Activated CD8-positive, alpha-beta memory T cell treated with anti-CD3 and anti-CD28 coated beads, Interleukin-2, amount 50 U/mL, for 24 hours (primary cell): ENCODE data around the gene ANKS6.

ENCODE experiments used
- DNase-seq: peaks from one replicate; pipeline ENCODE4 v3.0.0-alpha.2; 2020; ENCODE audit errors: extremely low read depth

Gene ANKS6

DNA sequence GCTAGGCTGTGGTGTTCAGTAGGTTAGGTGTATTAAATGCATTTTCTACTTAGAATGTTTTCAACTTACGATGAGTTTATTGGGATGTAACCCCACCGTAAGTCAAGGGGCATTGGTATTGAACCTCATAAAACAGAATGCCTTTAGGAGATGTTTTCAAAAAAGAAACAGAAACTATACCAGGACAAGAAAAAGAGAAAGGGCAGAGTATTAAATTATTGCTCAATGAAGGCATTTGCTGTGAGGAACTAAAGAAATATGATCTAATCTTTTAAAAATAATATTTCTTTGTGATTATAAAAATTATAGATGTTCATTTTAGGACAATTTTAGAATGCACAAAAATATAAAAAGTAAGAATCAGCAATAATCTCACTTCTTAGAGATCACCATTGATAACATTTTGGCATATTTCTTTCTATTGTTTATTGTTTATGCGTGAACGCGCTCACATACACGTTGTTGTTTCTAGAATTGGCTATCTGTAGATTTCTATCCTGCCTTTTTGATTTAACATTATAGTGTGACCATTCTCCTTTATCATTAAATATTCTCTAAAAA is 19.1 kb upstream of the ANKS6 start:
- no peak for DNase-seq

DNA sequence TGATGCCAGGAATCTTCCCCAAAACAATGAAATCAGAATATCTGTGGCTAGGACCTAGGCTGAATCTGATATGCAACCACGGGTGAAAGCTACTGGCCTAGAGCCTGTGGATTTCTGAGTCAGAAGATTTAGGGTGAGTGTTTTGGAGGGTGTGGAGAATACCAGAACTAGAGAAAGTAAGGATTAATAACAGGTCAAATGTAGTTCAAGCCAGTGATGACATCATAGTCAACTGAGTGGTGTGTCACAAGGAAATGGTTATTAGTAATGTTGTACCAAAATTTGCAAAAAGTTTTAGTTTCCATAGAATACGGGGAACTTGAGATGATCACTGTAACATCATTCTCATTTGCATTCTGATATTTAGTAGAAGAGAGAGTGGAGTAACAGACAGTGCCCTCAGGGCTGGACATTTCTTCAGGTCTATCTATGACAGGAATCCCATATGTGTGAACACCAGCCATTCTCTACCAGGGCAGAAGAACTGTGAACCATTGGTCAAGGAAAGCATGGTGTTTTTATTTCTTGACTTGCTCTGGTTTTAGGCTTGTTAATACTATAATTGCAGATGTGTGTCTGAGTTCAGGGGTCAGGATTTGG is 14.8 kb upstream of the ANKS6 start:
- no peak for DNase-seq

DNA sequence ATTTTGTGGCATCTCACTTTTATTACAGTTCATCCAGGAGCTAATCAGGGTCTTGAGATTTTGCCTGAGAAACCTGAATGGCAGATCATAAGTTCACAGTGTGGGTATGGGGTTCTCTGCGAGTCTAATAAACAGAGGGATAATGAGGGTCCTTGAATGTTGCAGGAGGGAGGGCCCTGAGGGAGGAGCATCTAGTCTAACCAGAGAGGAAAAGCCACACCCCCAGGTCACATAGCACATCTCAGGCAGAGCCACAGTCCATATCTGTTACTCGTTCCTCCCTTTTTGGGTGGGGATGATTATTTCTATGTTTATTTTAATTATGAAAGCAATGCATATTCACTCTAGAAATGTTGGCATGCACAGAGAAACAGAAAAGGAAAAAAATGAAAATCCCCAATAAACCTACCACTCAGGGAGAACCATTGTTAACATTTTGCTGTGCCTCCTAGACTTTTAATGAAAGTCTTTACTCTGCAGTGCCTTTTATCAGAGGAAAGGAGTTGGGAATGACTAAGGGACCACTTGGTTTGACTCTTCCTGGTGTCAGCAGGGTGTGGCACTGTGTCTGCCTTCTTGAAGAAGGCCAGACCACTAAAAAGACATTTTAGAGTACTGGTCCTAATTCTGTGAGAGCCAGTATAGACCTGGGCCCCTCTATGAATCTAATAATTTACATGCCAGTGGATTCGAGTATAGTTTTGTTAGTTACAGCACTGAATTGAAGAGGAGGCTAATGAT is 13.9 kb upstream of the ANKS6 start:
- DNase-seq, result no peak

DNA sequence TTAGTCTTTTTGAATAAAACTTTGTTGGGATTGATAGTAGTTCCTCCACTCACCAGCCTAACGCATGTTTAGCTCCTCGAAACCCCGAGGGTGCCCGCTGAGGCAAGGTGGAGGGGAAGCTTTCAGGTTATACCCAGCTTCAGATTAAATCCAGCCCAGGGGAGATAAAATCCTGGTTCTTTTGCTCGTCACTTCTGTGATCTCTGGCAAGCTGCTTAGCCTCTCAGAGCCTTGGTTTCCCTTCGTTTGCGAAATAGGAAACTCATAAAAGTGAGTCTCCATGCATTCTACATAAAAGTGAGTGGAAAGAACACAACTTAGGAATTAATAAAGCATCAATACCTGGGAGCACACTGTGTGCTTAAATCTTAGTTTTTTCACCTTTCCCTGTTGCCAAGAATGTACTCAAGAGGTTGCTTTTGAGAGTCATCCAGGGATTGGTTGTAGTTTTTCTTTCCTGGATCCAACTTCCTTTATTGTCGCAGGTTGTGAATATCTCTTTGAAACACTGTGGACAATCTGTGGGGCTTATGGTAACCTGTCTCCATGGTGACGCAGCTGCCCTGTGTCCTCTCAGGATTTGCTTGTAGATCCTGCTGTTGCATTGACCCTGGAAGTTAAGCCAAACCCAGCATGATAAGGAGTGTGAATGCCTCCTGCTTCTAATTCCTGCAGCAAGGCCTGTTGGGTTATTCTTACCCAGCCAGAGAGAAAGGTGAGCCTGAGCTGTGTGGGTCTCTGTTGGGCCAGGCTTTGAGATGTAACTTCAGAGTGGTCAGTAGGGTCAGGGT is 13.2 kb upstream of the ANKS6 start:
- DNase-seq, result no peak

DNA sequence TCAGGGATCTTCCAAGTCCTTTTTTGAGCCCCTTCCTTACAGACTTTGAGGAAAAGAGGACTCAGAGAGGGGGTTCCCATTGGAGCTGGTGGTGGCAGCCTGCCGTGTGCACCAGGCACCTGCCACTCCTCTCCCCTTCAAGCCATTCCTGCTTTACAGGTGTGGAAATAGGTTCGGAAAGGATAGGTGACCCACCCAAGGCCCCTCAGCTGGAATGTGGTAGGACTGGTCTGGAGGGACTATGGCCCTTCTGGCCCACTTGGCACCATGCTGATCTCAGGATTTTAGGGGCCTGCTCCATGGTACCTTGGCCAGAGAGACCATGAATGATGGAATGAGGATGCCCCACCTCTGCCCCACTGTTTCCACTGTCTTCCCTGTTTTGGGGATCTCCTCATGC is 12.5 kb upstream of the ANKS6 start:
- DNase-seq, result no peak

DNA sequence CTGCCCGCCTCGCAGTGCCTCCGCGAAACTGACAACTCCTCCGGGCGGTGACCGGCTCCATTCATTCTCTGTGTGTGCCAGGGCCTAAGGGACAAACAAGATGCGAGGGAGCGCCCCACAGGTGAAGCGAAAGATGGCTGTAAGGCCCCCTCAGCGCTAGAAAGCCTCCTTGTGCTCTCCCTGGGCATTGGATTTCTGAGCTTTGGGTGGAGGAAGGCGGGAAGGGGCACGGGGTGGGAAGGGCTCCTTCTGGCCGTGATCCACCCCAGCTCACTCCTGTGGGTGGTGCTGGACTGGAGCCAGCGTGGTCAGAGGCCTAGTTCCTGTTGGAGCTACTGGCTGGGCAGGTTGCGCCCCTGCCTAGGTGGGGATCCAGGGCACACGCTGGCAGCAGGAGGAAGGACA is 12.1 kb upstream of the ANKS6 start:
- DNase-seq, result no peak

DNA sequence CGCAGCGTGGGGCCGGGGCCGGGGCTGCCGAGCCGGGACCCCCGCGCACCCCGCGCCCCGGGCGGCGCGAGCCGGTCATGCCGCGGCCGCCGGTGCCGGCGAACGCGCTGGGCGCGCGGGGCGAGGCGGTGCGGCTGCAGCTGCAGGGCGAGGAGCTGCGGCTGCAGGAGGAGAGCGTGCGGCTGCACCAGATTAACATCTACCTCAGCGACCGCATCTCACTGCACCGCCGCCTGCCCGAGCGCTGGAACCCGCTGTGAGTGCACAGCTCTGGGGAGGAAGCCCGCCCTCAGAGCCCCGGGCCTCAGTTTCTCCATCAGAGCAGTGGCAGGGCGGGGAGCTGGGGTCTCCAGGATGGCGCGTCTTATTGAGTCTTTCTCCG is 11.4 kb upstream of the ANKS6 start:
- DNase-seq, result no peak

DNA sequence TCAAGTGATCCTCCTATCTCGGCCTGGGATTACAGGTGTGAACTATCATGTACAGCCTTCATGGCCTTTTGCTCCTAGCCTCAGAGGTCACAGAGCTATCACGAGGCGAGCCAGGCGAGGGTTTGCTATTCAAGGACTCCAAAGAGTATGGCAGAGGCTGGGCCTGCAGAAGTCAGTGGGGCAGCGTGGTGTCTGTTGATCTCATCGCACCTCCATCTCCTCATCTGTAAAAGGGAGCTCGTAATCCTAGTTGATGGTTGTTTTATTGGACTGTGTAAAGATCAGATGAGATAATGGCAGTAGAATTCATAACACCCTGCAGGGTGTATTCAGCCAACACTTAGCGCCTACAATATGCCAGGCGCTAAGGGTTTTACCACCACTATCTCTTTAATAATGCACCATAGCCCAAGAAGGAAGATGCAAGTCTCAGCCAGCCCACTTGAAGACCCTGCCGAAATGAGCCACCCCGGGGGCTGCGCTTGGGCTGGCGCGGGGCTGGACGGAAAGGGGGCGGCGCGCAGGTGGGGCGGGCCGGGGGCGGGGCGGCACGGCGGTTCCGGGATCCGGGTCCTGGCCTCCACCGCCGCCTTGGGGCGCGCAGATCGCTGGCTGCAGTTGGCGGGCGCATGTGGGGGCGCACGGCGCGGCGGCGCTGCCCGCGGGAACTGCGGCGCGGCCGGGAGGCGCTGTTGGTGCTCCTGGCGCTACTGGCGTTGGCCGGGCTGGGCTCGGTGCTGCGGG is 10.9 kb upstream of the ANKS6 start, which contains the start of gene GALNT12:
TSS of gene GALNT12 (plus strand) at position 601 of the 744 bp plus-strand sequence. CDS start at position 630, 29 bp downstream.
- no peak for DNase-seq

DNA sequence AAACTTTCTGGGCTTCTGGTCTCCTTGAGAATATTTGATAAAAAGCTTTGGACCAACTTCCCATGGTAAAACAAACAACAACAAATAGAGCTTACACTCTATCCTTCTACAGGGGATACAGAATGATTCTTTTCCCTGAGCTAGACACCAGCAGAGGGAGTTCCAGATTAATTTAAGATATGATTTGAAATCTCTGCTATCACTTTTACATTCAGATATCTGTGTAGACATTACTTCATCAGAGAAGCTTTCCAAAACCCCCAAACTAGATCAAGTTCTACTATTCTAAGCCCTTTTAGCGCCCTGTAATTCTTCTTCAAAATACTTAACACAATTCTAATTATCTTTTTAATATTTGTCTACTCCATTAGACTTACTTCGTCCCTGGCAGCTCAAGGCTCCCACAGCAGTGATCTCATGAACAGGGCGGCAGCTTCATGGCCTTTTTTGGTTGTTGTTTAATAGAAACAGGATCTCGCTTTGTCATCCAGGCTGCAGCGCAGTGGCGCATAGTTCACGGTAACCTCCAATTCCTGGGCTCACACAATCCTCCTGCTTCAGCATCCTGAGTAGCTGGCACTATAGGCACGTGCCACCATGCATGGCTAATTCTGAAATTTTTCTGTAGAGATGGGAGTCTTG is 10.2 kb upstream of the ANKS6 start:
- no peak for DNase-seq

DNA sequence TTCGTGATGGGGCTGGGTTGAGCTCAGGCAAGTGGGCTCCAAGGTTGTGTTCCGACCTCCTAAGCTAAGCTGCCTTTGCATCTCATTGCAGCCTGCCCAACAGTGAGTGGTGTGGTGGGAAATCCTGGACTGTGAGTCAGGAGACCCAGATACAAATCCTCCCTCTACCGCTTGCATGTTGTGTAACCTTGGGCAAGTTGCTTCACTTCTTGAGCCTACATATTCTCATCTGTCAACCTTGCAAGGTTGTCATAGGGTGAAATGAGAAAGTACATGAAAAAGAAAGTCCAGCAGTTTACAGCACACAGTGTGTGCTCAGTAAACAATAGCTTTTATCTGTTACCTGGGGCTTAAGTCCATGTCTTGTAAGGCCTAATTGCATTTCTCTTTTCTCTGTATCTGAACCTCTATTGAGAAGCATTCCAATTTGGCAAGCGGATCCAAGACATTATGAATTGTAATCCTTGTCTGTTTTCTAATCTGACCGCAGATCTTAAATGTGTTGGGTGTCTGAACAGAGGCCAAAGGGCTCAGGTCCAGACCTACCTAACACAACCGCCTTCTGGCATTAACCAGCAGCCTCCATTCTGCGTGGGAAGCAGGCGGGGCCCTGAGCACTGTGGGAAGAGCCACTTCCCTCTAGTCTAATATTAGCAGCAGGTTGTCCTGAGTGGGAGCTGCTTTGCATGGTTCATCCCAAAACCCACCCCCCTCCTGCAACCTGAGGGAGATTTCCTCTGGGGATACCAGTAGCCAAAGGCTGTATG is 9.3 kb upstream of the ANKS6 start:
- no peak for DNase-seq

DNA sequence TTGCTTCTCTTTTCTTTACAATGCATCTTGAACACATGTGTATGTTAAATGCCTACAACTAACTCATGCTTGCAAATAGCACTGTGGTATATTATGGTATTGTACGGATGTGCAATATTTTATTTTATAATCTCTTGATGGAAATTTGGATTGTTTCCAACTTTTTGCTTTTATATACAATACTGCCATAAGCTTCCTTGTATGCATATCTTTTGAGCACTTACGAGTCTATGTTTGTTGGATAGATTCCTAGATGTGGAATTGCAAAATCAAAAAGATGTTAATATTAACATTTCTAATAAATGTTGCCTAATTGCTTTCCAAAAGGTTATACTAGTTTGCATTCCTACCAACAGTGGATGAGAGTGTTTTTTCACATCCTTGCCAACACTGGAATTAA is 7.7 kb upstream of the ANKS6 start:
- no peak for DNase-seq

DNA sequence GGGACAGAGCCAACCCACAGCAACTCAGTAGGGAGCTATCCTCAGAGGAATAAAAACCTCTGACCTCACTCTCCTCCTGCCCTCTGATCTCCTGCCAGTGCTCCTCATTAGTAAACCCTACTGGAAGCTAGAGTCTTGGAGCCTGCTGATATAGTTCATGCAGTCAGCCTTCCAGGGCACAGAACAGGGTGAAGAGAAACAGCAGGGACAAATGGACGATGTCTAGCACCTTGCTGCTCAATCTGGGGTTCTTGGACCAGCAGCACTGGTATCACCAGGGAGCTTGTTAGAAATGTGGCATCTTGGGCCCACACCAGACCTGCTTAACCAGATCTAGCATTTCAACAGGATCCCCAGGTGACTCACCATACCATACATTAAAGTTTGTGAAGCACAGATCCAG is 5.6 kb upstream of the ANKS6 start:
- DNase-seq, result no peak

DNA sequence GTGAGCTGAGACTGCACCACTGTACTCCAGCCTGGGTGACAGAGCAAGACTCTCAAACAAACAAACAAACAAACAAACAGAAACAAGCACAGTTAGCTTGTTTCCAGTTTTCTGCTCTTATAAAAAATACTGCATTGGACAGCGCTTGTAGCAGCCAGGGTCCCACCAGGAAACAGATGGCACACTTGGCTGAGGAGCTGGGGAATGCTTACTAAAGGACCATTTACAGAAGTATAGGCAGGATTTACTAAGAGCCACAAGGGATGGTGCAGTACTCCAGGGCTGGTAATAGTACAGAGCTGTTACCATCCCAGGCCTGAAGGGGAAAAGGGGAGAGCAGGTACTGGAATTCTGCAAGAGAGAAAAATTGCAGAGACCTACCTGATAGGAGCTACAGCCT is 5.2 kb upstream of the ANKS6 start:
- no peak for DNase-seq

DNA sequence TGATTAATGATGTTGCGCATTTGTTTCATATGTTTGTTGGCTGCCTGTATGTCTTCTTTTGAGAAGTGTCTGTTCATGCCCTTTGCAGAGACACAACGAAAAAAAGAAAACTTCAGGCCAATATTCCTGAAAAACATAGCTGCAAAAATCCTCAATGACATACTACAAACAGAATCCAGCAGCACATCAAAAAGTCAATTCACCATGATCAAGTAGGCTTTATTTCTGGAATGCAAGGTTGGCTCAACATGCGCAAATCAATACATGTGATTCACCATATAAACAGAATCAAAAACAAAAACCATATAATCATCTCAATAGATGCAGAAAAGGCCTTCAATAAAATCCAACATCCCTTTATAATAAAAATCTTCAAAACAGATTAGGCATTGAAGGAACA is 1.9 kb upstream of the ANKS6 start:
- no peak for DNase-seq

DNA sequence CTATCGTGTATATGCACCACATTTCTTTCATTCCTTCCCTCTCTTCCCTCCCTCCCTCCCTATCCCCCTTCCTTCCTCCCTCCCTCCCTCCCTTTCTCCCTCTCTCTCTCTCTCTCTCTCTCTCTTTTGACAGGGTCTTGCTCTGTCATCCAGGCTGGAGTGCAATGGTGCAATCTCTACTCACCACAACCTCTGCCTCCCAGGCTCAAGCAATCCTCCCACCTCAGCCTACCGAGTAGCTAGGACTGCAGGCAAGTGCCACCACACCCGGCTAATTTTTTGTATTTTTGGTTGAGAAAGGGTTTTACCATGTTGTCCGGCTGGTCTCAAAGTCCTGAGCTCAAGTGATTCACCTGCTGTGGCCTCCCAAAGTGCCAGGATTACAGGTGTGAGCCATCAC is 1.1 kb upstream of the ANKS6 start:
- DNase-seq, result no peak

DNA sequence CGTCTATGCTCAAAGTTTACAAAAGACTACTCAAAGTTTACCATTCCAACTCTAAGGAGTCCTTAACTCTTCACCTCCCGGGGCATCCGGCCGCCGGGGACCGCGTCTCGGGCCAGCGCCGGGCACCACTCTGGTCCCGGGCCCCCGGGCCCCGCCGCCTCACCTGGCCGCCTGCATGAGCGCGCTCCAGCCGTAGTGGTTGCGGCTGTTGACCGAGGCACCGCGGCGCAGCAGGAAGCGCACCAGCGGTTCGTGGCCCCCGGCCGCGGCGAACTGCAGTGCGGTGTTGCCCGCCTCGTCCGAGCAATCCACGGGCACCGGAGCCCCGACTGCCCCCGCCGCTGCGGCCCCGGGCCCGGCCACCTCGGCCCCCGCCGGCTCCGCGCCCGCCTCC is 388 bp downstream of the ANKS6 start:
- DNase-seq, result no peak

DNA sequence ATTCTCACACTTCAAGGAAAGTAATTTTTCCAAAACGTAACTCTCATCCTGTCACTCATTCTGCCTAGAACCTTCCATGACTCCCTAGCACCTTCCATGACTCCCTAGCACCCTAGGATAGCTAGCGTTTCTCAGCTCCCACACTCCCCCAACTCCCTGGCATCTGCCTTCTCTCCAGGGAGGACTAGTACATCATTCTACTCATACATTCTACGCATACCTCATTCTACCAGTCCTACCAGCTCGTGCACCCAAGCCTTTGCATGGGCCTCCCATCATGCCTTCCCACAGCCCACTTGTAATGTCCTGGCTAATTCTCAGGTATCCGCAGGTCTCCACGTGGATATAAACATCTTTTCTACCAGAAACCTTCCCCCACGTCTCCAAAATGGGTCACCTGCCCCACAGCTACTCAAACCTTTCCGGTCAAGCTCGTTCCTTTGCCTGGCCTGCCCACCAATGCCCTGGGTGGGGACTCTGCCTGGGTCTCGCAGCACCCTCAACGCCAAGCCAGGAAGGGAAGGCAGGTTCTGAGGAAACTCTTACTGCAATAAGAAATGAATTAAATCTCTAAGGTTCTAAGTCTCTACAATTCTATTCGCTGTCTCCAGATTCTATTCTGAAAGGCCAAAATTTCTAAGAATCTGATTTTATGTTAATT is 930 bp downstream of the ANKS6 start:
- DNase-seq, result no peak

DNA sequence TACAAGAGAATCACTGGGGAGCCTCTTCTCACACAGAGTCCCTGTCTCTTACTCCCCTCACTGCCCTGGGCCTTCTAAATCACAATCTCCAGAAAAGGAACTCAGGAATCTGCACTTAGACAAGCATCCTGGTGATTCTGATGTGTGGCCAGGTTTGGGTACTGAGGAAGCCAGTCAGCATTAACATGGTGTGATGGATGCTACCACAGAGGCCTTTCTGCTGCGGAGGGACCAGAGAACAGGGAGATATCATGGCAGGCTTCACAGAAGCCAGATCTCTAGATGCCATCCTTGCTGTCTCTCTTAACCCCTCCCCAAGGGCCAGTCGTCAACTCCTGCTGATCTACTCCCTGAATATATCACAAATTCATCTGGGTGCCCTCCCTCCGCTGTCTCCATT is 1.6 kb downstream of the ANKS6 start:
- DNase-seq, result no peak

DNA sequence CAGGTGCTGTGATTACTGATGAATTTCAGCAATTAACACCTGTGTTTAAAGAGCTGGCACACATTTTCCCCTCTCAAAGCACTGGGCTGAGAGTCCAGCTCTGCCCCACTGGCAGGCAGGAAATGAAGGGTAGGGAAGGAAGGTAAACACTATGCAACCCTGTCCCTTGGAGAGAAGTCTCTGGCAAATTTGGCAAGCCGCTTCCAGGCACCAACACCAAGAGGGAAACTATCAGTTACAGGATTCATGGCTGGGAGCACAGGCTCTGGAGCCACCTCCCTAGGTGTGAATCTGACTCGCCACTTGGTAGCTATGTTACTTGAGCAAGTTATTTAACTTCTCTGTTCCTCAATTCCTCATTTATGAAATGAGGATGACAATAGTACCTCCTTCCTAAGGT is 3.3 kb downstream of the ANKS6 start:
- DNase-seq, result no peak
